Gastrocnemius medialis (tissue), 4 donors: Measurements from ENCODE around the gene SFMBT1. TPM values are rescaled to one million over a fixed set of nuclear protein-coding genes. Genes with fewer than 3 reads are reported as not detected.

ENCODE experiments used
- ATAC-seq, 2 donors: fragments of 150-250 bp; one replicate each; pipeline ENCODE4 v1.9.1; 2016
- DNase-seq, 2 donors: peaks; one replicate each; pipeline ENCODE4 v3.0.0-alpha.2; 2019
- H3K27ac ChIP-seq, 4 donors: fragments of 200-600 bp; sonication (generic); 1 replicate in 1 of 4; 2 replicates in 3 of 4; pipeline ENCODE4 v1.5.1; 2016 to 2018; ENCODE audit warnings: mild to moderate bottlenecking in 2 of 4, moderate library complexity in 1 of 4
- H3K27me3 ChIP-seq, 3 donors: fragments of 200-600 bp; sonication (generic) in 2 of 3; 1 replicate in 1 of 3; 2 replicates in 2 of 3; pipeline versions ENCODE4 v1.5.1 to v1.6.0; 2016 to 2019; ENCODE audit warnings: mild to moderate bottlenecking in 1 of 3, moderate library complexity in 1 of 3
- H3K36me3 ChIP-seq, 2 donors: fragments of 200-600 bp; sonication (generic) in 1 of 2; one replicate each; pipeline ENCODE4 v1.5.1; 2017 to 2018
- H3K4me1 ChIP-seq, 2 donors: fragments of 200-600 bp; sonication (generic) in 1 of 2; one replicate each; pipeline ENCODE4 v1.5.1; 2016 to 2017; ENCODE audit warnings: mild to moderate bottlenecking in 2 of 2
- H3K4me3 ChIP-seq, 4 donors: fragments of 200-600 bp; sonication (generic) in 3 of 4; 1 replicate in 1 of 4; 2 replicates in 3 of 4; pipeline ENCODE4 v1.5.1; 2016 to 2019; ENCODE audit warnings: mild to moderate bottlenecking in 2 of 4
- H3K9me3 ChIP-seq, 3 donors: fragments of 200-600 bp; sonication (generic) in 2 of 3; 1 replicate in 1 of 3; 2 replicates in 2 of 3; pipeline ENCODE4 v1.5.1; 2016 to 2019
- CTCF ChIP-seq, 5 experiments: fragments of 450-650 bp in 3 of 5; fragments of 200-600 bp in 2 of 5; sonication (generic) in 2 of 5; IDR thresholded peaks in 4 of 5; conservative IDR thresholded peaks in 1 of 5; 1 replicate in 4 of 5; 2 replicates in 1 of 5; pipeline ENCODE4 v1.5.1; 2016 to 2019; ENCODE audit warnings: antibody characterized with exemption in 5 of 5, mild to moderate bottlenecking in 3 of 5, moderate library complexity in 3 of 5
- POLR2A ChIP-seq, 2 donors: fragments of 450-650 bp; IDR thresholded peaks; one replicate each; pipeline ENCODE4 v1.6.1; 2017; ENCODE audit warnings: antibody characterized with exemption in 2 of 2, mild to moderate bottlenecking in 2 of 2, moderate library complexity in 2 of 2
- in situ Hi-C, 4 donors: fragments of 200-750 bp; cut with MboI; loops; one replicate each; pipeline versions ENCODE4 v1.15.0 to v1.8.0; 2017; ENCODE audit warnings: low sequenced_read_pairs in 4 of 4
- intact Hi-C: fragments of 100-400 bp; cut with DNase I; formaldehyde crosslinking; loops from one replicate; pipeline ENCODE4 v1.15.1; 2023; ENCODE audit warnings: low total_unique reads
- total RNA-seq, 4 donors: library from RNA; depleted of rRNA; stranded (reverse); fragments of >200 nt; gene quantifications; one replicate each; pipeline versions ENCODE4 v1.1.0 to v1.2.3, GENCODE V29; 2016

SFMBT1 gene
- total RNA-seq, 4 donors from 2014 or later: 17.5 to 39.7 (median 29.8) TPM

- Histone ChIP-seq H3K36me3 (peaks cover 0 to 40% of the 10 kb centered on the region in 2 donors), H3K27me3 (no peaks in the 10 kb centered on the region), H3K4me1 (no peaks in the 10 kb centered on the region), H3K9me3 (no peaks in the 10 kb centered on the region), H3K4me3 (no peak overlapping the region), H3K27ac (no peak overlapping the region)
- TF ChIP-seq CTCF (IDR thresholded peaks at IDR 0.05 in 4 of 5, conservative IDR thresholded peaks at IDR 0.05 in 1 of 5) (no peak), POLR2A (IDR thresholded peaks at IDR 0.05) (no peak)
- DNase-seq: no peak
- intact Hi-C loops (no loop called here), in situ Hi-C loops (loop anchor here in 1 of 4 donors (25.0 kb wide), 1 partner anchor 352 kb away; no protein-coding TSS in a partner anchor)
- no peak for ATAC-seq
These were observed 43.6 kb upstream of the SFMBT1 start for GRCh38 chr3:53089511-53089910.

- H3K4me3 ChIP-seq: no peak overlapping the region
- DNase-seq (no peak), ATAC-seq (no peak)
- no peaks in the 10 kb centered on the region for H3K27me3 ChIP-seq
- H3K27ac ChIP-seq: no peak overlapping the region
- in situ Hi-C loops: loop anchor here in 1 of 4 donors (25.0 kb wide), 1 partner anchor 348 kb away; no protein-coding TSS in a partner anchor
- no peaks in the 10 kb centered on the region for H3K9me3 ChIP-seq
- intact Hi-C loops: no loop called here
- peaks cover 0 to 10% of the 10 kb centered on the region in 2 donors for H3K36me3 ChIP-seq
- no peak for TF ChIP-seq POLR2A (IDR thresholded peaks at IDR 0.05)
- no peak for TF ChIP-seq CTCF (IDR thresholded peaks at IDR 0.05 in 4 of 5, conservative IDR thresholded peaks at IDR 0.05 in 1 of 5)
- H3K4me1 ChIP-seq: no peaks in the 10 kb centered on the region
These were observed 39.6 kb upstream of the SFMBT1 start for GRCh38 chr3:53085476-53085875.

GRCh38 chr3:53084310-53085001, 38.6 kb upstream of the SFMBT1 start:
- Histone ChIP-seq H3K27ac (no peak overlapping the region), H3K27me3 (no peaks in the 10 kb centered on the region), H3K9me3 (no peaks in the 10 kb centered on the region), H3K36me3 (no peaks in the 10 kb centered on the region), H3K4me1 (no peaks in the 10 kb centered on the region), H3K4me3 (no peak overlapping the region)
- TF ChIP-seq CTCF (IDR thresholded peaks at IDR 0.05 in 4 of 5, conservative IDR thresholded peaks at IDR 0.05 in 1 of 5) (no peak), POLR2A (IDR thresholded peaks at IDR 0.05) (no peak)
- intact Hi-C loops: no loop called here
- no peak for DNase-seq
- no peak for ATAC-seq
- in situ Hi-C loops: loop anchor here in 1 of 4 donors (25.0 kb wide), 1 partner anchor 347 kb away; no protein-coding TSS in a partner anchor

GRCh38 chr3:53083949-53084309, 38.1 kb upstream of the SFMBT1 start:
- H3K27ac ChIP-seq: no peak overlapping the region
- in situ Hi-C loops: loop anchor here in 1 of 4 donors (25.0 kb wide), 1 partner anchor 347 kb away; no protein-coding TSS in a partner anchor

More at GRCh38 chr3:53083949-53084309, 38.1 kb upstream of the SFMBT1 start:
- Histone ChIP-seq H3K4me3 (no peak overlapping the region), H3K4me1 (no peaks in the 10 kb centered on the region), H3K36me3 (no peaks in the 10 kb centered on the region), H3K9me3 (no peaks in the 10 kb centered on the region), H3K27me3 (no peaks in the 10 kb centered on the region)
- DNase-seq (no peak), ATAC-seq (no peak)
- intact Hi-C loops: no loop called here
- TF ChIP-seq CTCF (IDR thresholded peaks at IDR 0.05 in 4 of 5, conservative IDR thresholded peaks at IDR 0.05 in 1 of 5) (no peak), POLR2A (IDR thresholded peaks at IDR 0.05) (no peak)
